Fibroblast of lung (primary cell): ENCODE results near the gene CCL16. TPM values are rescaled to one million over a fixed set of nuclear protein-coding genes. Genes with fewer than 3 reads are reported as not detected.
"Not testable (repeated sequence)": the region's sequence is repeated elsewhere in the genome, so short reads cannot be mapped to it uniquely, and the experiment has no call there.

Source experiments
- DNase-seq, 2 donors: peaks; one replicate each; pipeline versions ENCODE4 v3.0.0 to v3.0.0-alpha.2; 2010; ENCODE audit warnings: low read depth in 2 of 2
- H2AFZ ChIP-seq: 2 replicates; pipeline ENCODE4 v1.5.1; 2012; ENCODE audit warnings: low read length, control low read depth, inconsistent platforms
- H3K27ac ChIP-seq: 2 replicates; pipeline ENCODE4 v1.5.1; 2011; ENCODE audit warnings: low read length, control low read depth; ENCODE audit not compliant: insufficient read depth
- H3K27me3 ChIP-seq: 2 replicates; pipeline ENCODE4 v1.5.1; 2011; ENCODE audit warnings: mild to moderate bottlenecking, low read length; ENCODE audit not compliant: control insufficient read depth, insufficient read depth
- H3K36me3 ChIP-seq: 2 replicates; pipeline ENCODE4 v1.5.1; 2011; ENCODE audit warnings: low read length; ENCODE audit not compliant: control insufficient read depth, insufficient read depth
- H3K4me1 ChIP-seq: 2 replicates; pipeline ENCODE4 v1.5.1; 2011; ENCODE audit warnings: low read length; ENCODE audit not compliant: control insufficient read depth, insufficient read depth; ENCODE audit errors: extremely low read depth
- H3K4me2 ChIP-seq: 2 replicates; pipeline ENCODE4 v1.5.1; 2011; ENCODE audit warnings: low read length, control low read depth; ENCODE audit not compliant: insufficient read depth; ENCODE audit errors: extremely low read depth
- H3K4me3 ChIP-seq, 4 experiments: fragments of 200-600 bp in 1 of 4; sonication (generic) in 1 of 4; replicated peaks in 1 of 4; 2 replicates each; pipeline ENCODE4 v1.5.1; 2011 to 2016; ENCODE audit warnings: low read length in 4 of 4, low read depth in 3 of 4, mild to moderate bottlenecking in 3 of 4, control low read depth in 2 of 4, inconsistent platforms in 1 of 4, mixed read lengths in 1 of 4; ENCODE audit not compliant: insufficient read depth in 1 of 4; ENCODE audit errors: control extremely low read depth in 1 of 4
- H3K79me2 ChIP-seq: 2 replicates; pipeline ENCODE4 v1.5.1; 2012; ENCODE audit warnings: mild to moderate bottlenecking, low read length, inconsistent platforms; ENCODE audit not compliant: control insufficient read depth, insufficient read depth
- H3K9ac ChIP-seq: 2 replicates; pipeline ENCODE4 v1.5.1; 2011; ENCODE audit warnings: mild to moderate bottlenecking, low read length, control low read depth; ENCODE audit not compliant: insufficient read depth
- H3K9me3 ChIP-seq: 2 replicates; pipeline ENCODE4 v1.5.1; 2012; ENCODE audit warnings: low read depth, low read length; ENCODE audit not compliant: control insufficient read depth, insufficient read depth
- H4K20me1 ChIP-seq: 2 replicates; pipeline ENCODE4 v1.5.1; 2011; ENCODE audit warnings: low read length; ENCODE audit not compliant: control insufficient read depth, insufficient read depth; ENCODE audit errors: extremely low read depth
- EZH2 ChIP-seq: IDR thresholded peaks from 2 replicates; pipeline ENCODE4 v1.5.1; 2012; ENCODE audit warnings: low read length, control low read depth, mild to moderate bottlenecking; ENCODE audit errors: missing control alignments
- polyA plus RNA-seq, 2 donors: library from polyadenylated mRNA; depleted of rRNA in 1 of 2; stranded (reverse) in 1 of 2; unstranded in 1 of 2; fragments of >200 nt; gene quantifications; 2 replicates each; pipeline ENCODE4 v1.2.1, GENCODE V29; 2011 to 2012; ENCODE audit warnings: missing spikeins in 1 of 2
- total RNA-seq: library from RNA; depleted of rRNA; stranded (reverse); fragments of >200 nt; gene quantifications from 2 replicates; pipeline ENCODE4 v1.2.1, GENCODE V29; 2014
- TF ChIP-seq, protein P1 (sequence below), 2 donors: IDR thresholded peaks in 1 of 2; conservative IDR thresholded peaks in 1 of 2; 1 replicate in 1 of 2; 2 replicates in 1 of 2; pipeline ENCODE4 v1.5.1; 2011 to 2012; ENCODE audit warnings: low read length in 2 of 2, control low read depth in 1 of 2, inconsistent platforms in 1 of 2, low read depth in 1 of 2, mild to moderate bottlenecking in 1 of 2

Gene CCL16
- total and polyA plus RNA-seq, 2 donors (not counting 1 experiment from before 2014, with no cell fraction given): not detected

DNA sequence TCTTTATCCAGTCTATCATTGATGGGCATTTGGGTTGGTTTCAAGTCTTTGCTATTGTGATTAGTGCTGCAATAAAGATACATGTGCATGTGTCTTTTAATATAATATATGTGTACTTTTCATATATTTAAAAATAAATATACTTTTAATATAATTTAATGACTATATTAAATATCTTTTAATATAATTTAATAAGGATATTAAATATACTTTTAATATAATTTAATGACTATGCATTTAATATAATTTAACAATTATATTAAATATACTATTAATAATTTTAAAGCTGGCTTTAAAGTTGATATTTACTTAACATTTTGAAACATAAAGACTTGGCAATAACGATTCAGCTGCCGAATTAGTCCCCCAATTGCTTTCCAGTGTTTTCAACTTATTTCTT, 35.3 kb upstream of the CCL16 start:
- TF ChIP-seq, protein P1, sequence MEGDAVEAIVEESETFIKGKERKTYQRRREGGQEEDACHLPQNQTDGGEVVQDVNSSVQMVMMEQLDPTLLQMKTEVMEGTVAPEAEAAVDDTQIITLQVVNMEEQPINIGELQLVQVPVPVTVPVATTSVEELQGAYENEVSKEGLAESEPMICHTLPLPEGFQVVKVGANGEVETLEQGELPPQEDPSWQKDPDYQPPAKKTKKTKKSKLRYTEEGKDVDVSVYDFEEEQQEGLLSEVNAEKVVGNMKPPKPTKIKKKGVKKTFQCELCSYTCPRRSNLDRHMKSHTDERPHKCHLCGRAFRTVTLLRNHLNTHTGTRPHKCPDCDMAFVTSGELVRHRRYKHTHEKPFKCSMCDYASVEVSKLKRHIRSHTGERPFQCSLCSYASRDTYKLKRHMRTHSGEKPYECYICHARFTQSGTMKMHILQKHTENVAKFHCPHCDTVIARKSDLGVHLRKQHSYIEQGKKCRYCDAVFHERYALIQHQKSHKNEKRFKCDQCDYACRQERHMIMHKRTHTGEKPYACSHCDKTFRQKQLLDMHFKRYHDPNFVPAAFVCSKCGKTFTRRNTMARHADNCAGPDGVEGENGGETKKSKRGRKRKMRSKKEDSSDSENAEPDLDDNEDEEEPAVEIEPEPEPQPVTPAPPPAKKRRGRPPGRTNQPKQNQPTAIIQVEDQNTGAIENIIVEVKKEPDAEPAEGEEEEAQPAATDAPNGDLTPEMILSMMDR (conservative IDR thresholded peaks at IDR 0.05 in 1 of 2, IDR thresholded peaks at IDR 0.05 in 1 of 2; ENCODE audit: low read depth in 1 of 2, low read length in 2 of 2): no peak
- no peak for TF ChIP-seq EZH2
- DNase-seq: no peak
- no peaks in the 10 kb centered on the region for H3K79me2 ChIP-seq
- no peak overlapping the region for H3K4me3 ChIP-seq
- H3K4me2 ChIP-seq: no peak overlapping the region
- no peak overlapping the region for H3K9ac ChIP-seq
- H3K9me3 ChIP-seq: no peaks in the 10 kb centered on the region
- no peak overlapping the region for H3K27ac ChIP-seq
- H2AFZ ChIP-seq: no peak overlapping the region
- no peaks in the 10 kb centered on the region for H4K20me1 ChIP-seq
- H3K4me1 ChIP-seq: no peaks in the 10 kb centered on the region
- no peaks in the 10 kb centered on the region for H3K27me3 ChIP-seq
- H3K36me3 ChIP-seq: no peaks in the 10 kb centered on the region

DNA sequence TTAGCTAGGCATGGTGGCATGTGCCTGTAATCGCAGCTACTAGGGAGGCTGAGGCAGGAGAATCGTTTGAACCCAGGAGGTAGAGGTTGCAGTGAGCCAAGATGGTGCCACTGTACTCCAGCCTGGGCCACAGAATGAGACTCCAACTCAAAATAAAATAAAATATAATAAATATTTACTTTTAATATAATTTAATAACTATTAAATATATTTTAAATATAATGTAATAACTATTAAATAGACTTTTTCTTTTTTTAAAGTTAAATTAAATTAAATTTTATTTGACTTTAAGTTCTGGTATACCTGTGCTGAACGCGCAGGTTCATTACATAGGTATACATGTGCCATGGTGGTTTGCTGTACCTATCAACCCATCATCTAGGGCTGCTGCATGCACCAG, 34.6 kb upstream of the CCL16 start:
- H2AFZ ChIP-seq, H3K36me3 ChIP-seq, H3K4me3 ChIP-seq, H3K27ac ChIP-seq, H3K9ac ChIP-seq, H3K4me1 ChIP-seq, H3K9me3 ChIP-seq, H4K20me1 ChIP-seq, H3K4me2 ChIP-seq, H3K79me2 ChIP-seq, DNase-seq, H3K27me3 ChIP-seq: not testable (repeated sequence)

DNA sequence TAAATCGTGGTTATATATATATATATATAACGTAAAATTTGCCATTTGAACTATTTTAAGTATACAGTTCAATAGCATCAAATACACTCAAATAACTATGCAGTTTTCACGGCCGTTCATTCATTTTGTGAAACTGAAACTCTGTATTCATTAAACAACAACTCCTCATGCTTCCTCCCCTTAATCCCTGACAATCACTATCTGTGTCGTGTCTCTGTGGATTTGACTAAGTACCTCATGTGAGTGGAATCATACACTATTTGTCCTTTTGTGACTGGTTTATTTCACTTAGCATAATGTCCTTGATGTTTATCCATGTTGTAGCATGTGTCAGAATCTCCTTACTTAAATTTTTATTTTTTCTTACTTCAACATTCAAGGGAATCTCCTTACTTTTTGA, 33.6 kb upstream of the CCL16 start:
- H3K79me2 ChIP-seq: no peaks in the 10 kb centered on the region
- no peaks in the 10 kb centered on the region for H3K36me3 ChIP-seq
- no peak overlapping the region for H3K4me2 ChIP-seq
- no peaks in the 10 kb centered on the region for H4K20me1 ChIP-seq
- H3K27me3 ChIP-seq: no peaks in the 10 kb centered on the region
- no peak overlapping the region for H2AFZ ChIP-seq
- H3K9ac ChIP-seq: no peak overlapping the region
- no peak for DNase-seq
- no peak overlapping the region for H3K4me3 ChIP-seq
- no peaks in the 10 kb centered on the region for H3K4me1 ChIP-seq
- TF ChIP-seq, protein P1 (conservative IDR thresholded peaks at IDR 0.05 in 1 of 2, IDR thresholded peaks at IDR 0.05 in 1 of 2; ENCODE audit: low read depth in 1 of 2, low read length in 2 of 2): no peak
- TF ChIP-seq EZH2: no peak
- no peak overlapping the region for H3K27ac ChIP-seq
- H3K9me3 ChIP-seq: no peaks in the 10 kb centered on the region
